C4-2B (cell line): Measurements from ENCODE around the gene CES4A.

Source experiments
- H3K27ac ChIP-seq: fragments of 450-650 bp; 2 replicates; pipeline ENCODE4 v1.5.1; 2017
- ZFX ChIP-seq: fragments of 450-650 bp; IDR thresholded peaks from 2 replicates; pipeline ENCODE4 v1.6.1; 2017
- TF ChIP-seq, protein P1 (sequence below): fragments of 450-650 bp; conservative IDR thresholded peaks from 2 replicates; pipeline ENCODE4 v1.5.1; 2017; ENCODE audit warnings: mild to moderate bottlenecking

The CES4A gene

DNA sequence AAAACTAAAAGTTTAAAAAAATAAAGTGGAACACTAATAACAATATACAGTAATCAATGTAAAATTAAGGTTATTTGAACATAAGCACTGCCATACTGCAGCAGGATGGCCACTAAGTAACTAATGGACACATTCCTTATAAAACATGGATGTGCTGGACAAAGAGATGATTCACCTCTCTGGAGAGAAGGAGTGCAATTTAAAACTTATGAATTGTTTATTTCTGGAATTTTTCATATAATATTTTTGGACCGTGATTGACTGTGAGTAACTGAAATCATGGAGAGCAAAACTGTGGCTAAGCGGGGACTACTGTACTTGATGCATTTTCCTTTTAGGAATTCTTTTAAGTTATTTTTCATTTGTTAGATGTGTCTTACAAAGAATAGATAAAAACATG lies 62.4 kb downstream of the CES4A start:
- no peak overlapping the region for H3K27ac ChIP-seq
- TF ChIP-seq ZFX: no peak
- TF ChIP-seq, protein P1, sequence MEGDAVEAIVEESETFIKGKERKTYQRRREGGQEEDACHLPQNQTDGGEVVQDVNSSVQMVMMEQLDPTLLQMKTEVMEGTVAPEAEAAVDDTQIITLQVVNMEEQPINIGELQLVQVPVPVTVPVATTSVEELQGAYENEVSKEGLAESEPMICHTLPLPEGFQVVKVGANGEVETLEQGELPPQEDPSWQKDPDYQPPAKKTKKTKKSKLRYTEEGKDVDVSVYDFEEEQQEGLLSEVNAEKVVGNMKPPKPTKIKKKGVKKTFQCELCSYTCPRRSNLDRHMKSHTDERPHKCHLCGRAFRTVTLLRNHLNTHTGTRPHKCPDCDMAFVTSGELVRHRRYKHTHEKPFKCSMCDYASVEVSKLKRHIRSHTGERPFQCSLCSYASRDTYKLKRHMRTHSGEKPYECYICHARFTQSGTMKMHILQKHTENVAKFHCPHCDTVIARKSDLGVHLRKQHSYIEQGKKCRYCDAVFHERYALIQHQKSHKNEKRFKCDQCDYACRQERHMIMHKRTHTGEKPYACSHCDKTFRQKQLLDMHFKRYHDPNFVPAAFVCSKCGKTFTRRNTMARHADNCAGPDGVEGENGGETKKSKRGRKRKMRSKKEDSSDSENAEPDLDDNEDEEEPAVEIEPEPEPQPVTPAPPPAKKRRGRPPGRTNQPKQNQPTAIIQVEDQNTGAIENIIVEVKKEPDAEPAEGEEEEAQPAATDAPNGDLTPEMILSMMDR: no peak

DNA sequence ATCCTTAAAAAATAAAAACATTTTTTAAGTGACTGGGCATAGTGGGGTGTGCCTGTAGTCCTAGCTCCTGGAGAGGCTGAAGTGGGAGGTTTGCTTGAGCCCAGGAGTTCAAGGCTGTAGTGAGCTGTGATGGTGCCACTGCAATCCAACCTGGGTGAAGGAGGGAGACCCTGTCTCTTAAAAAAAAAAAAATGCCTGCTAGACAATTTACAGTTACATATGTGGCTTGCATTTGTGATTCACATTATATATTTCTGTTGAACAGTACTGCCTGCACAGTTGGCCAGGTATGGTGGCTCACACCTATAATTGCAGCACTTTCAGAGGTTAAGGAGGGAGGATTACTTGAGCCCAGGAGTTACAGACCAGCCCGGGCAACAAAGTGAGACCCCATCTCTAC lies 64.0 kb downstream of the CES4A start:
- H3K27ac ChIP-seq: no peak overlapping the region

DNA sequence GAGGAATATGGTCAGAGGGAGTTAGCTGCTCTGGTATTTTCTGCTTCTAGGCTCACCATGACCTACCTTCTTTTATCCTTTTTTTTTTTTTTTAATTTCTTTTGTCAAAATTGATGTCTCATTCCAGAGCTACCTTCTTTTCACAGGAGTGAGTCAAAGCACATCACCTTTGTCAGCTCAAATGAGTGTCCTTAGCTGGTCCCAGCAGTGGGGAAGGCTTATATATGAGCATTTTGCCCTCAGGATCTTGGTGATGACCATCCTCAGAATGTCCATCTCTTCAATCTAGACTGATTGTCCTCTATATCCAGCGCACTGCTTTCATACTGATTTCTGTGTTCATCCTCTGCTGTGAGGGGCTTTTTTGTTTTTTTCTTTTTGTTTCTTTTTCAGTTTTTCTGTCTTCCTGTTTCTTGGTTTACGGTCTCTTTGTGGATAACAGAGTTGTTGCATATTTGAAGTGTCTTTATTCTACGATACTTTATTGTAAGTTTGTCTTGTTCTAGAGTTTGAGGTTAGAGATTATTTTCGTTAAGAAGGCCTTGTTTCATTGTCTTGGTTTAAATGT lies 65.5 kb downstream of the CES4A start:
- H3K27ac ChIP-seq: no peak overlapping the region
- no peak for TF ChIP-seq ZFX
- TF ChIP-seq, protein P1: no peak

More for the DNA sequence above, 64.0 kb downstream of the CES4A start:
- TF ChIP-seq, protein P1: no peak
- no peak for TF ChIP-seq ZFX

DNA sequence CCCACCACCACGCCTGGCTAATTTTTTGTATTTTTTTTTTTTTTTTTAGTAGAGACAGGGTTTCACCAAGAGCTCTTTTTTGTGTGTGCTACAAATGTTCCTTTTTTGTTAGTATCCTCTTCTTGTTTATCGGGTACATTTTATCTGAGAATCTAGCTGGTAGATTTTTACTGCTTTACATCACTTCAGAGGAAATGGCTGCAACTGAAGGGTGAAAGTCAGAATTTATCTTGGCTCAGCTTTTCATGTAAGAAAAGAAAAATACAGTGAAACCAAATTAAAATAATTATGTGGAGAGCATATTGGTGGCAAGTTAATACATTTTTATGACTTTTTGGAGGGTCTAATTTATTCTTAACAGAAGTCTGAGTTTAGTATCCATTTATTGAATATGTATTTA lies 66.5 kb downstream of the CES4A start:
- TF ChIP-seq ZFX: no peak
- TF ChIP-seq, protein P1: no peak
- no peak overlapping the region for H3K27ac ChIP-seq

DNA sequence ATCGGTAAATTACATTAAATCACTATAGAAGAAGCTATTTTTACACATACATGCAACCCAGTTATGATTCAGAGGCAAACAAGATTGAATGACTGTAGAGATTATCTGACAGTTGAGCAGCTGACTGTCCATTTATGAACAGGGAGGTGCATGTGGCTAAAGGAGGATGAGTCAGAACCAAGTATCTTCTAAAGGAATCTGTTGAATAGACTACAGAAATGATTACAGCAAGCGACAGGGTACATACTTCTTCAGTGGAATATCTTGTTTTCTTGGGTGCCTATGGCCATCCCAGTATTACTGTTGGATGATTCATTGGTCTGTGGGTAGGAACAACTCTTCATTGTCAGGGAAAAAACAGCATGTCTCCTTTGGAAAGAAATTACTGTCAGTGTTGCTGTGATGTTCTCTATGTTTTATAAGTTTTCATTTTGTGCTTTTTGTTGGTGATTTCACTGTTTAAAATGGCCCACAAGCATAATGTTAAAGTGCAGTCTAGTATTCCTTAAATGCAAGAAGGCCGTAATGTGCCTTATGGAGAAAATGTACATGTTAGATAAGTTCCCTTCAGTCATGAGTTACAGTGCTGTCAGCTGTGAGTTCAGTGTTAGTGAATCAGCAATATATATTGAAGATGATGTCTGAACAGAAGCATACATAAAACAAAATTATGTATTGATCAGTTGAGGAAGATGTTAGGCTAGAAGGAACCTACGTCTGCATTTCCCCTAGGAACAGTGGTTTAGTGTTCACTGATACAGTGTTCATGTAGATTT lies 67.5 kb downstream of the CES4A start:
- no peak overlapping the region for H3K27ac ChIP-seq

More for the DNA sequence above, 67.5 kb downstream of the CES4A start:
- TF ChIP-seq ZFX: no peak
- TF ChIP-seq, protein P1: no peak
